GM12865 (cell line): ENCODE results near the gene NRIP3.

ENCODE experiments used
- DNase-seq: peaks from one replicate; pipeline ENCODE4 v3.0.0; 2010; ENCODE audit warnings: low read depth
- H3K4me3 ChIP-seq: 2 replicates; pipeline ENCODE4 v1.5.1; 2011; ENCODE audit warnings: mild to moderate bottlenecking, low read depth, low read length, control low read depth
- TF ChIP-seq, protein P1 (sequence below): IDR thresholded peaks from 2 replicates; pipeline ENCODE4 v1.5.1; 2011; ENCODE audit warnings: low read length, control low read depth, low read depth, inconsistent platforms; ENCODE audit not compliant: insufficient read depth; ENCODE audit errors: missing control alignments

NRIP3 gene

DNA sequence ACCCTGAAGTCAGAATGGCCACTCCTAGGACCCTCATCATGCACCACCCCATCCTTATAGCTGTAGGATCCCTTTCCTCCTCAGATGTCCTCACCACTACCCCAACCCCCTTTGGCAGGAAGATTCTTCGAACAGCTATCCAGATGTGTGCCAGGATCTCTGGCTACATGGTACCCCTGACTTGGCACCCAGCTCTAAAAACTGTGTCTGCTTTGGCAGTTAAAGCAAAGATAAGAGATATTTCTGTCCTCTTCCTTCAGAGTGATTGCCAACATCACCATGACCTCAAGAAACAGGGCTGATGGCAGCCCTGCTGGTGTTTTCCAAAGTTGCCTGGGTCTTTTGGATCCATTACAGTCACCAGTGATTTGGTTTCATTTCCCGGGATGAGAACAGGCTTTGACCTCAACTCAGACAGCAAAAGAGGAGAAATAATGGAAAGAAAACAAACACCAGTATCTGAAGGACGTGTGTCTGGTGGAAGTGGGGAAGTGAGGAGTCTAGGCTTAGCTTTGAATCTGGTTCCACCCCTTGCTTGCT is 4.3 kb upstream of the NRIP3 start:
- no peak for DNase-seq
- no peak overlapping the region for H3K4me3 ChIP-seq
- TF ChIP-seq, protein P1, sequence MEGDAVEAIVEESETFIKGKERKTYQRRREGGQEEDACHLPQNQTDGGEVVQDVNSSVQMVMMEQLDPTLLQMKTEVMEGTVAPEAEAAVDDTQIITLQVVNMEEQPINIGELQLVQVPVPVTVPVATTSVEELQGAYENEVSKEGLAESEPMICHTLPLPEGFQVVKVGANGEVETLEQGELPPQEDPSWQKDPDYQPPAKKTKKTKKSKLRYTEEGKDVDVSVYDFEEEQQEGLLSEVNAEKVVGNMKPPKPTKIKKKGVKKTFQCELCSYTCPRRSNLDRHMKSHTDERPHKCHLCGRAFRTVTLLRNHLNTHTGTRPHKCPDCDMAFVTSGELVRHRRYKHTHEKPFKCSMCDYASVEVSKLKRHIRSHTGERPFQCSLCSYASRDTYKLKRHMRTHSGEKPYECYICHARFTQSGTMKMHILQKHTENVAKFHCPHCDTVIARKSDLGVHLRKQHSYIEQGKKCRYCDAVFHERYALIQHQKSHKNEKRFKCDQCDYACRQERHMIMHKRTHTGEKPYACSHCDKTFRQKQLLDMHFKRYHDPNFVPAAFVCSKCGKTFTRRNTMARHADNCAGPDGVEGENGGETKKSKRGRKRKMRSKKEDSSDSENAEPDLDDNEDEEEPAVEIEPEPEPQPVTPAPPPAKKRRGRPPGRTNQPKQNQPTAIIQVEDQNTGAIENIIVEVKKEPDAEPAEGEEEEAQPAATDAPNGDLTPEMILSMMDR: no peak

DNA sequence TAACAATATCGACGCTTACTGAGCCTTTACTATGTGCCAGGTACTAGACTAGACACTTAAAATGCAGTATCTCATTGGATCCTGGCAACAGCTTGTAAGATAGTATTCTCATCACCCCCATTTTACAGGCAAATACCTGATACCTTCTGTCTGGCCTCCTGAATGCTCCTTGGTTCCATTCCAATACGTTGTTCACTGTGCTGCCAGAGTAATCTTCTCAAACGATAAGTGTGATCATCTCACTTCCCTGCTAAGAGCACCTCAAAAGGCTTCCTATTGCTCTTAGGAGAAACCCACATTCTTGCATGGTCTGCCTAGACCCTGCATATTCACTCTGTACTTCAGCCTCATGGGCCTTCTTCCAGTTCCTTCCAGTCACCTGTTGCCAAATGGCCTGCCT is 1.3 kb upstream of the NRIP3 start:
- TF ChIP-seq, protein P1: no peak
- no peak for DNase-seq
- H3K4me3 ChIP-seq: no peak overlapping the region

DNA sequence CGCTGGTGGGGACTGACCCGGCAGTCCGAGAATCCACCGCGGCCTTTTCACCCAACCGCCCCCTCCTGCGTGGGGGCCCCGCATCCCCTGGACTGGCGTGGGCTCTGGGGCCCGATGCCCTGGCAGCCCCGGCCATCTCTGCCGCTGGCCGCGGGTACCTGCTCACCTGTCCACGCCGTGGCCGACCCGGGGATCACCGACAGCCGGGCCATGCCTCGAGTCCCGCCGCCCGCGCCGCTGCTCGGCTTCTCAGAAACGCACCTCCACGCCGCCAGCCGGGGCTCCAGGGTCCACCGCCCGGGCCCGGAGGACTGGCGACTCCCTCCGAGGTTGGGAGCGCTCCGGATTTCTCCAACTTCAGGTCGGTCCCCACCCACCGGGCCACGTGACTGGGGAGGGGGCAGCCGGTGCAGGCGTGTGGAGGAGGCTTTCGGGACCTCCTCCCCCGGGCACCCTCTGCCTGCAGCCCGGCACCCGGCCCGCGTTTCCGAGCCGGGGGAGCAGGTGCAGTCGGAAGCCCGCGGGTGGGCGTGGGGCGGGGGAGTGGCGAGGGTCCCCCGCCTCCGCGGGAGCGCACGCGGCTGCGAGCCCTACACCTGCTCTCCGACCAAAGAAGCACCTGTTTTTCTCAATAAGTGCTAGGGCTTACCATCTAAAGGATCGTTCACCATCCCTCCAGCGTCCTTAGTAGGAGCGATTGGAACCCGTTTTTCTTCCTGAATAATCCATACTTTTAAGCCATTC is 554 bp upstream of the NRIP3 start:
- peak overlapping the region; percentile 38 for H3K4me3 ChIP-seq
- TF ChIP-seq, protein P1: no peak
- no peak for DNase-seq

DNA sequence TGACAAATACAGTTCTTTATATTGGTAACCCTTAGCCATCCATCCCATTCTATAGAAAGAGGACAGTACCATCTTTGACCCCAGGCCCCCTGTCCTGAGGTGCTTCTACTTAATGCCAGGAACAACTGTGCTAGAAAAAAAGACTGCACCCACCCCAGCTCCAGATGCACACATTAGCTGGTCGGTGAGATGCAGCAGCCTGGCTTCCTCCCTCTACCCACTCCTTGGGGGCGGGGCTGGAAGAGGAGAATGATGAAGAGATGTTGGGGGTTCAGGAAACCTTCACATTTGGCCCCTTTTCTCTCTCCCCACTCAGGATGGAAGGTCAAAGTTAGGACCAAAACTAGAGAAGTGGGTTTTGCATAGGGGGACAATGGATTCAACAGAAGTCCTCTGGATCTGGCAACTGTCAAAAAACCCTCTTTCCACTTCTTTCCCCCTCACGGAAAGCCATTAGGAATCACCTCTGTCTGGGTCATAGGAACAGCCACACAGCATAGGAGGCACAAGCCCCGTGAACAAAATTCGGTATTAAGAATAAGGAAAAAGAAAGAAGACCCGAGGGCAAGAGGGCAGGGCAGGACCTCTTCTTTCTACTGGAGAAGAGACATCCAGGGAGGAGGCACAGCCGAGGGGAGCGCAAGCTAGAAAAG is 755 bp downstream of the NRIP3 start:
- TF ChIP-seq, protein P1: no peak
- peak overlapping the region; percentile 38 for H3K4me3 ChIP-seq
- no peak for DNase-seq

DNA sequence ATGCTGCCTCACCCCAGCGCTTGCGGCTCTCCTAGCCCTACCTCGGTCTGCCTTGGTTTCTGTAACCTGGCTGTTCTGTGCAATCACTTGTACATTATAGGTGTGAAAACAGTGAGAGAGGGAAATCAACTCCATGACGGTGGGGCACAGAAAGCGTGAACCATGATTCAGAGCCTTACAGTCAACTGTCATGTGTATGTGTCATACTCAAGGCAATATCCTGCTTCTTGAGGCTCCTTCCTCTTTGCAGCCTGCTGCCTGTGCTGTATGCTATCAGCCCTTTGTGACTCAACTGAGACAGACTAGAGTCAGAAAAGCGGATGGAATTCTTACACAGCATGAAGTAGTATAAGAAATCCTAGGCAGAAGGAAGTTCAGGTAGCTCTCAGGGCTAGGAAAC is 2.1 kb downstream of the NRIP3 start:
- TF ChIP-seq, protein P1: no peak
- H3K4me3 ChIP-seq: no peak overlapping the region
- no peak for DNase-seq

DNA sequence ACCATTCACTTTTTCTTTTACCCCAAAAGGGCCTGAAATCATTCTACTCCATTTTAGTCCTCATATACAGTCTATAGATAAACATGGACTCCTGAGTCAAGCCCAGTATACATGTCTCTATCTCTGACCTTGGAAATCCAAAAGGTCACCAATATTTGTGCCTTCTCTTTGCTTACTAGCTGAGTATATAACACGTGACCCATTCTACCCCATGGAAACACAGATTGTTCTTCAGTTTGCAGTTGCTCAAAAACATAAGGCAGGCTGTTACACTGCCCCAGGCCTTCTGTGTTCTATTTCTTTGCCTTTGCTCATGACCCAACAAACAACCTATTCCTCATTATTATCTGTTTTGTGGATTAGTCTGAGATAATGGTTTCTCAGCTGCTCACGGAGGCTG is 5.8 kb downstream of the NRIP3 start:
- no peak overlapping the region for H3K4me3 ChIP-seq
- DNase-seq: no peak
- TF ChIP-seq, protein P1: no peak

DNA sequence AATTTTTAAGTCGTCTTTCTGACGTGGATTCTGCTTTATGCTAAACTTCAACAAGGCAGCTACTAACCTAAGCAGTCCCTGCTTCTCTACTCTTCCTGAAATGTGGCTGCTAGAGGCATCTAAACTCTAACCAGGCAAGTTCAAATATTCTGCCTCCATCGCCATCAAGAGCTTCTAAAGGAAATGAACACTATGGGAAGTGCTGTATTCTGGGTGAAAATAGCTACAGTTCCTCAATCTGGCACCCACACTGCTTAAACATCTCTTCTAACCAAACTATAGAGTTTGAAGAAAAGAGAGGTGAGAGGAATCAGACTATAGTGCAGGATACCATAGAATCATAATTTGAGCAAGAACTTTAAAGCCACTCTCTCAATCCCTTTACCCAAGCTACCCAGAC is 6.3 kb downstream of the NRIP3 start:
- no peak for DNase-seq
- TF ChIP-seq, protein P1: no peak
- H3K4me3 ChIP-seq: no peak overlapping the region
